OCI-LY7 (cell line): ENCODE data around the gene WNT10A. TPM values are rescaled to one million over a fixed set of nuclear protein-coding genes. Genes with fewer than 3 reads are reported as not detected.
A peak's percentile ranks its signal among the peaks of the same experiment; 100 is the strongest.

Experiments
- BruUV-seq: library from RNA; stranded (reverse); fragments of 400-500 nt; replicated peaks from 2 replicates; lab custom pipeline; 2021; lab: Mats Ljungman, UMichigan
- CTCF ChIA-PET: fragments of 300-600 bp; sonication (Branson Sonifier 250); formaldehyde crosslinking; loops from one replicate; lab custom pipeline; 2022; ENCODE audit warnings: antibody characterized with exemption; ENCODE audit not compliant: unreplicated experiment; lab: Charles Lee
- POLR2A ChIA-PET: fragments of 300-600 bp; sonication (Branson Sonifier 250); formaldehyde crosslinking; loops from one replicate; lab custom pipeline; 2022; ENCODE audit warnings: antibody characterized with exemption; lab: Charles Lee
- DNase-seq: peaks from one replicate; pipeline ENCODE4 v3.0.0-alpha.2; 2015; ENCODE audit warnings: low spot score
- H2AFZ ChIP-seq: fragments of 200-600 bp; sonication (generic), shearing (Covaris generic); 2 replicates; pipeline ENCODE4 v1.6.1; 2014; ENCODE audit warnings: mild to moderate bottlenecking, antibody characterized with exemption, low read length, moderate library complexity
- H3K27ac ChIP-seq: fragments of 200-600 bp; sonication (generic); 2 replicates; pipeline ENCODE4 v1.5.1; 2014; ENCODE audit warnings: mixed run types, low read depth, mild to moderate bottlenecking, moderate library complexity, low read length, inconsistent platforms; ENCODE audit not compliant: poor library complexity, severe bottlenecking
- H3K36me3 ChIP-seq: fragments of 200-600 bp; sonication (generic); 2 replicates; pipeline ENCODE4 v1.6.1; 2014; ENCODE audit warnings: mild to moderate bottlenecking, antibody characterized with exemption, low read length, moderate library complexity, mixed read lengths; ENCODE audit not compliant: insufficient read depth
- H3K4me1 ChIP-seq: fragments of 200-600 bp; sonication (generic); 2 replicates; pipeline ENCODE4 v1.5.1; 2014; ENCODE audit warnings: mild to moderate bottlenecking, low read length; ENCODE audit not compliant: insufficient read depth, poor library complexity, severe bottlenecking
- H3K4me2 ChIP-seq: fragments of 200-600 bp; sonication (generic); 2 replicates; pipeline ENCODE4 v1.6.1; 2014; ENCODE audit warnings: mild to moderate bottlenecking, low read length
- H3K4me3 ChIP-seq: fragments of 200-600 bp; sonication (generic); 2 replicates; pipeline ENCODE4 v1.5.1; 2014; ENCODE audit warnings: mild to moderate bottlenecking, low read depth, low read length; ENCODE audit not compliant: poor library complexity, severe bottlenecking
- H3K79me2 ChIP-seq: fragments of 200-600 bp; sonication (generic); 2 replicates; pipeline ENCODE4 v1.6.1; 2016; ENCODE audit warnings: low read depth, mild to moderate bottlenecking, low read length, moderate library complexity, mixed read lengths; ENCODE audit not compliant: insufficient read depth
- H3K9me2 ChIP-seq: fragments of 200-600 bp; sonication (generic); 2 replicates; pipeline ENCODE4 v1.6.1; 2016; ENCODE audit warnings: mild to moderate bottlenecking, low read length, mixed read lengths; ENCODE audit not compliant: insufficient read depth
- H3K9me3 ChIP-seq: fragments of 200-600 bp; sonication (generic); 2 replicates; pipeline ENCODE4 v1.6.1; 2014; ENCODE audit warnings: mild to moderate bottlenecking, mixed run types, low read length, mixed read lengths
- H4K20me1 ChIP-seq: fragments of 200-600 bp; sonication (generic); 2 replicates; pipeline ENCODE4 v1.6.1; 2014; ENCODE audit warnings: mild to moderate bottlenecking, antibody characterized with exemption, low read length, moderate library complexity, mixed read lengths; ENCODE audit not compliant: insufficient read depth
- CTCF ChIP-seq: fragments of 200-600 bp; sonication (generic); conservative IDR thresholded peaks from 2 replicates; pipeline ENCODE4 v1.5.1; 2014; ENCODE audit warnings: mild to moderate bottlenecking, antibody characterized with exemption, low read length, moderate library complexity, mixed read lengths
- EZH2phosphoT487 ChIP-seq: fragments of 200-600 bp; sonication (generic); IDR thresholded peaks from 2 replicates; pipeline ENCODE4 v1.6.1; 2018; ENCODE audit warnings: low read depth, borderline replicate concordance, mild to moderate bottlenecking, mixed run types, antibody characterized with exemption, low read length, moderate library complexity, mixed read lengths
- intact Hi-C: fragments of 100-400 bp; cut with micrococcal nuclease; formaldehyde crosslinking; loops from one replicate; pipeline ENCODE4 v1.10.0; 2022; ENCODE audit not compliant: unreplicated experiment
- total RNA-seq, 2 experiments: library from RNA; depleted of rRNA in 1 of 2; stranded (reverse); fragments of >200 nt in 1 of 2; shearing (Covaris generic) in 1 of 2; gene quantifications; 2 replicates each; pipeline ENCODE4 v1.2.3, GENCODE V29; 2014 to 2022

WNT10A gene
- total RNA-seq, 2 experiments from 2014 or later: 5.5 to 11.4 TPM

- POLR2A ChIA-PET: interaction anchor here (2.4 kb wide), 1 partner anchor 14 kb away, joined by 12 read pairs; no protein-coding TSS in a partner anchor
- no peaks in the 10 kb centered on the region for H3K79me2 ChIP-seq
- no peaks in the 10 kb centered on the region for H3K9me3 ChIP-seq
- peak overlapping the region; percentile 88; the same call in 1 of the 2 replicates for H3K4me2 ChIP-seq
- H3K27ac ChIP-seq: no peak overlapping the region
- no TSS peak for BruUV-seq
- H3K36me3 ChIP-seq: no peaks in the 10 kb centered on the region
- CTCF ChIA-PET: interaction anchor here (1.0 kb wide), 2 partner anchors 11 to 14 kb away, joined by 3 read pairs; no protein-coding TSS in a partner anchor
- TF ChIP-seq EZH2phosphoT487 (no peak), CTCF (no peak)
- intact Hi-C loops: loop anchor here (10.0 kb wide), 1 partner anchor 392 kb away; the partner anchor contains the start of gene DNAJB2
- no peak for DNase-seq
- no peaks in the 10 kb centered on the region for H3K9me2 ChIP-seq
- H3K4me3 ChIP-seq: no peak overlapping the region
- no peaks in the 10 kb centered on the region for H4K20me1 ChIP-seq
- no peak overlapping the region for H2AFZ ChIP-seq
- peaks cover 87% of the 10 kb centered on the region for H3K4me1 ChIP-seq
Observed at GRCh38 chr2:218882461-218882816, 1.8 kb downstream of the WNT10A start.

GRCh38 chr2:218882866-218883366, 2.3 kb downstream of the WNT10A start:
- ChIA-PET POLR2A (interaction anchor here (2.4 kb wide), 1 partner anchor 14 kb away, joined by 12 read pairs; no protein-coding TSS in a partner anchor), CTCF (interaction anchor here (0.6 to 1.0 kb wide), 3 partner anchors 10 to 14 kb away, joined by 3 read pairs; no protein-coding TSS in a partner anchor)
- H3K4me1 ChIP-seq: peaks cover 83% of the 10 kb centered on the region
- H4K20me1 ChIP-seq: no peaks in the 10 kb centered on the region
- no peaks in the 10 kb centered on the region for H3K79me2 ChIP-seq
- no peaks in the 10 kb centered on the region for H3K9me2 ChIP-seq
- no peak for TF ChIP-seq CTCF
- TF ChIP-seq EZH2phosphoT487: no peak
- DNase-seq: no peak
- H3K4me2 ChIP-seq: peak overlapping the region; percentile 88; the same call in 1 of the 2 replicates
- BruUV-seq: no TSS peak
- no peaks in the 10 kb centered on the region for H3K36me3 ChIP-seq
- H3K4me3 ChIP-seq: no peak overlapping the region
- no peak overlapping the region for H3K27ac ChIP-seq
- H2AFZ ChIP-seq: no peak overlapping the region
- intact Hi-C loops: loop anchor here (10.0 kb wide), 1 partner anchor 392 kb away; the partner anchor contains the start of gene DNAJB2
- H3K9me3 ChIP-seq: no peaks in the 10 kb centered on the region
